HepG2 (cell line): ENCODE data around the gene GBX1. TPM values are rescaled to one million over a fixed set of nuclear protein-coding genes. Genes with fewer than 3 reads are reported as not detected.
A peak's percentile ranks its signal among the peaks of the same experiment; 100 is the strongest.

ENCODE experiments used
- FOXA3 ChIP-seq: IDR thresholded peaks from 2 replicates; pipeline ENCODE4 v1.6.1; 2016; ENCODE audit warnings: missing genetic modification reagents, missing compliant biosample characterization
- GRHL1 ChIP-seq: sonication (generic); formaldehyde crosslinking; conservative IDR thresholded peaks from 2 replicates; pipeline ENCODE4 v1.8.0; 2022; ENCODE audit warnings: missing genetic modification reagents
- HNRNPH1 ChIP-seq: fragments of 200-400 bp; formaldehyde crosslinking; optimal IDR thresholded peaks from 2 replicates; pipeline ENCODE3; 2017; ENCODE audit warnings: mild to moderate bottlenecking, low read depth, low read length
- IKZF1 ChIP-seq: fragments of 450-650 bp; IDR thresholded peaks from 2 replicates; pipeline ENCODE4 v1.7.1; 2016
- KDM4B ChIP-seq: sonication (generic); formaldehyde crosslinking; IDR thresholded peaks from 2 replicates; pipeline ENCODE4 v1.4.0; 2020; ENCODE audit warnings: missing genetic modification reagents
- MIER2 ChIP-seq: IDR thresholded peaks from 2 replicates; pipeline ENCODE4 v1.6.1; 2016; ENCODE audit warnings: missing biosample characterization, missing genetic modification reagents
- MIER3 ChIP-seq: IDR thresholded peaks from 2 replicates; pipeline ENCODE4 v1.6.1; 2016; ENCODE audit warnings: missing compliant biosample characterization, borderline replicate concordance
- NONO ChIP-seq, 2 experiments: fragments of 450-650 bp in 1 of 2; sonication (generic) in 1 of 2; formaldehyde crosslinking in 1 of 2; IDR thresholded peaks in 1 of 2; conservative IDR thresholded peaks in 1 of 2; 2 replicates each; pipeline versions ENCODE4 v1.6.1 to v1.8.0; 2017 to 2022; ENCODE audit warnings: mild to moderate bottlenecking in 1 of 2, missing genetic modification reagents in 1 of 2, moderate library complexity in 1 of 2
- RARA ChIP-seq: IDR thresholded peaks from 2 replicates; pipeline ENCODE4 v1.6.1; 2016; ENCODE audit warnings: missing genetic modification reagents, missing compliant biosample characterization
- SALL2 ChIP-seq: sonication (generic); formaldehyde crosslinking; IDR thresholded peaks from 2 replicates; pipeline ENCODE4 v1.8.1; 2023; ENCODE audit warnings: mild to moderate bottlenecking, missing genetic modification reagents, inconsistent platforms
- SMYD3 ChIP-seq: sonication (generic); formaldehyde crosslinking; IDR thresholded peaks from 2 replicates; pipeline ENCODE4 v1.8.1; 2023; ENCODE audit warnings: mild to moderate bottlenecking, missing genetic modification reagents
- SRY ChIP-seq: sonication (generic); formaldehyde crosslinking; IDR thresholded peaks from 2 replicates; pipeline ENCODE4 v1.8.0; 2022; ENCODE audit warnings: mild to moderate bottlenecking, missing genetic modification reagents
- ZFP36L1 ChIP-seq: sonication (generic); formaldehyde crosslinking; IDR thresholded peaks from 2 replicates; pipeline ENCODE4 v1.8.0; 2022; ENCODE audit warnings: mild to moderate bottlenecking, missing genetic modification reagents, moderate library complexity
- ZNF142 ChIP-seq: sonication (generic); formaldehyde crosslinking; IDR thresholded peaks from 2 replicates; pipeline ENCODE4 v1.4.0; 2020; ENCODE audit warnings: missing genetic modification reagents
- ZNF143 ChIP-seq: sonication (generic); formaldehyde crosslinking; IDR thresholded peaks from 2 replicates; pipeline ENCODE4 v1.4.0; 2020; ENCODE audit warnings: missing genetic modification reagents
- ZNF33A ChIP-seq: sonication (generic); formaldehyde crosslinking; IDR thresholded peaks from 2 replicates; pipeline ENCODE4 v1.5.1; 2020; ENCODE audit warnings: missing genetic modification reagents, mild to moderate bottlenecking, moderate library complexity, borderline replicate concordance
- ZNF446 ChIP-seq: sonication (generic); formaldehyde crosslinking; IDR thresholded peaks from 2 replicates; pipeline ENCODE4 v1.5.0; 2020; ENCODE audit warnings: mild to moderate bottlenecking, missing genetic modification reagents
- ZNF556 ChIP-seq: sonication (generic); formaldehyde crosslinking; IDR thresholded peaks from 2 replicates; pipeline ENCODE4 v1.4.0; 2020; ENCODE audit warnings: mild to moderate bottlenecking, missing genetic modification reagents, borderline replicate concordance
- polyA plus RNA-seq, 8 experiments: library from polyadenylated mRNA; depleted of rRNA in 3 of 8; stranded (reverse) in 7 of 8; unstranded in 1 of 8; fragments of >200 nt; fragmentation: Illumina TruSeq in 4 of 8; extraction: Trizol in 4 of 8; gene quantifications; 2 replicates each; pipeline versions ENCODE4 v1.2.1 to v1.2.3, GENCODE V29; 2011 to 2016; ENCODE audit warnings: low read depth in 4 of 8, missing spikeins in 1 of 8, mixed read lengths in 1 of 8; ENCODE audit not compliant: insufficient read depth in 1 of 8
- total RNA-seq, 5 experiments: library from RNA; depleted of rRNA; stranded (reverse); fragments of >200 nt; fragmentation: Illumina TruSeq; extraction: Trizol; gene quantifications; 2 replicates each; pipeline ENCODE4 v1.2.3, GENCODE V29; 2016; ENCODE audit warnings: low read depth in 1 of 5
- TF ChIP-seq, protein P1 (sequence below), 2 experiments: sonication (generic) in 1 of 2; formaldehyde crosslinking in 1 of 2; IDR thresholded peaks; 2 replicates each; pipeline versions ENCODE4 v1.5.1 to v1.6.1; 2011 to 2020; ENCODE audit warnings: borderline replicate concordance in 1 of 2, low read depth in 1 of 2, low read length in 1 of 2, mild to moderate bottlenecking in 1 of 2, missing genetic modification reagents in 1 of 2, moderate library complexity in 1 of 2

The GBX1 gene
- total and polyA plus RNA-seq, 2 of the 13 experiments (the other 11 are each of a cell fraction or from before 2014, with no cell fraction given) = not detected

DNA sequence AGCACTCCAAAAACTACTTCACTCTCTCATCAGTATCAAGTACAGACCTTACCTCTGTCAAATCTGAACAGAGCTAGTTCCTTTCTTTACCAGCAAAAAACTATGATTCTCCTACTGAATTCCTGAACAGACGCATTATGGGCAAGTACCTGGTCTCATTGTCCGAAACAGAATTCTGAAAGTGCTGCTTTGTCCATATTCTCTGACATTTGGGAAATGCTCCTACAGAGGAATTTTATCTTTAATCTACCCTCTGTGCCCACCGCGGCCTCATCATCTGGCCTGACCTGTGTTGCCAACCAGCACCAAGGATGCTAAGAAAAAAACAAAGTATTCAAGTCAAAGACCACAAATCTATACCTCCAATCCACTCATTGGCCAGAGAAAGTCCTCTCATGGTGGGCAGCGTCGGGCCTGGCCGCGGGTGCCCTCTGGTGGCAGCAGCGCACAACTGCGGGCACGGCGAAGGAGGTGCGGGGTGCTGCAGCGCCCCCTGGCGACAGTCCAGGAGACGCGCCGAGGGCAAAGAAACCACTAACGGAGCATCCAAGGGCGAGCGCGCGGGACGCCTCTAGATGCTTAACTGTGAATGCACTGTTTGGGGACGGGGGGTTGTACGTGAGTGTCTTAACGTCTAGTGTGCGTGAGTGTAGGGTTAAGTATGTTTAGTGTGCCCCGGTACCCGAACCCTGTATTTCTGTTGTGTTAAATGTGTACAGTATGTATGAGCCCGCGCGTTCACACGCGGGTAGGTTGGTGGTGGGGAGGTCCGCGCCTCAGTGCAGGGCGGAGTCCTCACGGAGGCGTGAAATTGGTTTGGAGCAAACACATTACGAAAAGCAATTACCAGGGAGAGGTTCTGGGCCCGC, 5.0 kb upstream of the GBX1 start (continued):
- TF ChIP-seq KDM4B (CRISPR knock-in tag) (peak; percentile 50; the same call in 1 of the 2 replicates), HNRNPH1 (no peak), NONO (IDR thresholded peaks at IDR 0.05) (no peak), NONO (CRISPR knock-in tag; conservative IDR thresholded peaks at IDR 0.05) (peak; percentile 75), GRHL1 (CRISPR knock-in tag) (no peak), MIER3 (CRISPR knock-in tag) (peak; percentile 70; the same call in 1 of the 2 replicates), MIER2 (CRISPR knock-in tag) (peak; percentile 62; the same call in 1 of the 2 replicates), ZNF556 (CRISPR knock-in tag) (peak; percentile 70; the same call in 1 of the 2 replicates), SRY (CRISPR knock-in tag) (0 out of 2 replicates have a peak, but pooled peaks have one; percentile 37), IKZF1 (no peak), ZNF446 (CRISPR knock-in tag) (no peak), RARA (no peak), ZNF142 (no peak), ZNF143 (CRISPR knock-in tag) (no peak), ZFP36L1 (no peak), SALL2 (CRISPR knock-in tag) (peak; percentile 23; the same call in 1 of the 2 replicates), FOXA3 (peak; percentile 46), ZNF33A (CRISPR knock-in tag) (no peak), SMYD3 (CRISPR knock-in tag) (no peak)
- TF ChIP-seq, protein P1, sequence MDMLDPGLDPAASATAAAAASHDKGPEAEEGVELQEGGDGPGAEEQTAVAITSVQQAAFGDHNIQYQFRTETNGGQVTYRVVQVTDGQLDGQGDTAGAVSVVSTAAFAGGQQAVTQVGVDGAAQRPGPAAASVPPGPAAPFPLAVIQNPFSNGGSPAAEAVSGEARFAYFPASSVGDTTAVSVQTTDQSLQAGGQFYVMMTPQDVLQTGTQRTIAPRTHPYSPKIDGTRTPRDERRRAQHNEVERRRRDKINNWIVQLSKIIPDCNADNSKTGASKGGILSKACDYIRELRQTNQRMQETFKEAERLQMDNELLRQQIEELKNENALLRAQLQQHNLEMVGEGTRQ (IDR thresholded peaks at IDR 0.05; ENCODE audit: low read depth, low read length) = no peak
- TF ChIP-seq, protein P1 (CRISPR knock-in tag; IDR thresholded peaks at IDR 0.05; ENCODE audit: borderline replicate concordance) = no peak
